GM12891 (cell line): ENCODE results near the gene SLC38A3. TPM values are rescaled to one million over a fixed set of nuclear protein-coding genes. Genes with fewer than 3 reads are reported as not detected.

Experiments
- DNase-seq: peaks from one replicate; pipeline ENCODE4 v3.0.0; 2011; ENCODE audit warnings: low spot score; ENCODE audit not compliant: insufficient read length
- FAIRE-seq: peaks from 2 replicates; lab custom pipeline; 2011; peaks lifted over from hg19 to GRCh38; lab: Jason Lieb, UNC
- PAX5 ChIP-seq: IDR thresholded peaks from 2 replicates; pipeline ENCODE4 v1.6.1; 2011; ENCODE audit warnings: low read length, moderate library complexity, mild to moderate bottlenecking; ENCODE audit not compliant: insufficient read depth, severe bottlenecking
- POLR2A ChIP-seq: IDR thresholded peaks from 2 replicates; pipeline ENCODE4 v1.6.1; 2011; ENCODE audit warnings: low read depth, low read length, control low read depth
- POLR2AphosphoS5 ChIP-seq: IDR thresholded peaks from 2 replicates; pipeline ENCODE4 v1.6.1; 2011; ENCODE audit warnings: low read depth, low read length, control low read depth
- POU2F2 ChIP-seq: IDR thresholded peaks from 2 replicates; pipeline ENCODE4 v1.6.1; 2011; ENCODE audit warnings: low read depth, mild to moderate bottlenecking, control low read depth, low read length, moderate library complexity
- SPI1 ChIP-seq: IDR thresholded peaks from 2 replicates; pipeline ENCODE4 v1.6.1; 2011; ENCODE audit warnings: low read depth, low read length, control low read depth
- TAF1 ChIP-seq: IDR thresholded peaks from 2 replicates; pipeline ENCODE4 v1.6.1; 2011; ENCODE audit warnings: low read depth, low read length, control low read depth
- polyA plus RNA-seq: library from polyadenylated mRNA; unstranded; fragments of >200 nt; gene quantifications from one replicate; pipeline ENCODE4 v1.2.1, GENCODE V29; 2012; ENCODE audit warnings: low read depth, missing spikeins, inconsistent platforms; ENCODE audit not compliant: missing spikeins

Gene SLC38A3
- not detected for polyA plus RNA-seq

DNA sequence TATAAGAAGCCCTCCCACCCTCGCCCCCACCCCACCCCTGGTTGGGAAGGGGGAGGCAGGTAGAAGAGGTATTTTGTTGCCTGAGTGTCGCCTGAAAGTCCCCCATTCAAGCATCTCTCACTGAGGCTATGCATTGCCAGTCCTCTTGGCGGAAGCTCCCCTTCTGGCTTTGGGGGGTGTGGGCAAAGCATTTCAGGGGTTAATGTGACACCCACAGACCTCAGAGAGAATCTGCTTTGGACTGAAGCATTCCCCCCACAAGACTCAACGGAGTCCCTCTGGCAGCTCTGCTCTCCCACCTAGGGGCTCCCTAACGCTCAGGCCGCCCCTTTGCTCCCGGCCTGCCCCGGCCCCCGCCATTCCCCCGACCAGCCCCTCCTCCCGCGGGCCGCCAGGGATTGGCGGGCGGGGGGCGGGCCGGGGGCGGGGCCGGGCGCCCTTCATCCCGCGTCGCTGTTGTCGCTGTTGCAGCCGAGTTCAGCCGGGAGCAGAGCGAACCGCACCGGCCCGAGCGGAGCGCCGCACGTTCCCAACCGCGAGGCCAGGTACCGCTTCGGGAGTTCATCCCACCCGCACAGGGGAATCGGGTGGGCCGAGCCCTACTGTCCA lies at the start of gene SLC38A3:
SLC38A3 (plus strand) TSS at position 468 of the 609 bp plus-strand sequence. CDS start 8,929 bp downstream, outside the sequence.
- FAIRE-seq (no peak), DNase-seq (no peak)
- no peak for TF ChIP-seq PAX5
- no peak for TF ChIP-seq POU2F2
- TF ChIP-seq POLR2AphosphoS5, result no peak
- no peak for TF ChIP-seq TAF1
- no peak for TF ChIP-seq SPI1
- no peak for TF ChIP-seq POLR2A

DNA sequence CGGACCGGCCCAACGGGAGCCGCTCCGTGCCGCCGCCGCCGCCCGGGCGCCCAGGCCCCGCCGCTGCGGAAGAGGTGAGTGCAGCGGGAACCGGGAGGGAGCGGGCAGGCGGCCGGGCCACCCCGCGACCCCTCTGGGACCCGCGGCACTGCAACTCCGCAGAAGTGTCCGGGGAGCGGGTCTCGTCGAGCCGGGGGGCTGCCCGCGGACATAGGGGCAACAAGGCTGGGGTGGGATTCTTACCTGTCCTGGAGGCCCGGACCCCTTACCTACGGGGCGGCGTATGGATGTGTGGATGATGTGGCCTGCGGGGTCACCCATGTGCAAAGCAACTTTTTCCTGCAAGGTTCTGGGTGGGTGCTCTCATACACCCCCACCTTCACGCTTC lies 49.6 kb upstream of the SLC38A3 start:
- TF ChIP-seq POU2F2 (no peak), TAF1 (no peak), POLR2A (no peak), PAX5 (no peak), POLR2AphosphoS5 (no peak), SPI1 (no peak)
- no peak for DNase-seq
- no peak for FAIRE-seq

- TF ChIP-seq PAX5 (no peak), POLR2A (no peak), SPI1 (no peak), TAF1 (no peak), POU2F2 (no peak), POLR2AphosphoS5 (no peak)
- DNase-seq (no peak), FAIRE-seq (no peak)
Measured at GRCh38 chr3:50155891-50156290, 49.2 kb upstream of the SLC38A3 start.

- DNase-seq (no peak), FAIRE-seq (no peak)
- TF ChIP-seq PAX5, result no peak
- TF ChIP-seq POLR2A, result no peak
- TF ChIP-seq POLR2AphosphoS5, result no peak
- TF ChIP-seq POU2F2, result no peak
- TF ChIP-seq SPI1, result no peak
- TF ChIP-seq TAF1, result no peak
Measured at GRCh38 chr3:50156549-50157493, 48.2 kb upstream of the SLC38A3 start.

DNA sequence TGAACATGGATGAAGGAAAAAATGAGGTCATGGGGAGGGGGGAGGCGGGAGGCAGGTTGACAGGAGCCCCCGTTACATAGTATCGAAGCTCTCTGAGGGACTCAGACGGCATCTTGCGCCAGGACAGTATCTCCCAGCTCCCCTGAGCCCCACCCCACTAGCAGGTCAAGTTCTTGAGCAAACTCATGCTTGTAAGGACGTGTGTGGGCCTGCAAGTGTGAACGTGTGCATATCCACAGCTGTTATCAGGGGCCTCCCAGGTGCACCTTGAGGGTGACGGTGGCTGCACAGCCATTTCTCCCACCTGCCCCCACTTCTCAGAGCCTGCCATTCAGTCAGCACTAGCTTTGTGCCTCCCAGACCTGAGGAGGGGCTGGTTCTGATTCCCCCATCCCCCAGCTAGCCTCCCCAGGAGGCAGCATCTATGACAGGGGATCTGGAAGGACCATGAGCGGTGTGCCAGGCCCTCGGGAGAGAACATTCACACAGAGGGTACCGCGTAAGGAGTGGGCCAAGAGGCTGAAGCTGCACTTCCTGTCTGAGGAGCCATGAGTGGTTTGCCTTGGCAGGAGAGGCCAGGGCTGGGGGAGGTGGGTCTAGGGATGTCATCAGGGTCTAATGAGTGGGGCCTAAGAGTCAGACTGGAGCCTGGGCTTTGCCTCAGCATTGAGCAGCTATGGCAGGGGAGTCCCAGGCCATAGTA lies 47.1 kb upstream of the SLC38A3 start:
- DNase-seq (no peak), FAIRE-seq (no peak)
- TF ChIP-seq POU2F2 (no peak), PAX5 (no peak), POLR2A (no peak), TAF1 (no peak), SPI1 (no peak), POLR2AphosphoS5 (no peak)

GRCh38 chr3:50158530-50159146 lies 46.4 kb upstream of the SLC38A3 start:
- no peak for DNase-seq
- TF ChIP-seq POLR2AphosphoS5 (no peak), PAX5 (no peak), SPI1 (no peak), TAF1 (no peak), POU2F2 (no peak)
- FAIRE-seq, result no peak

GRCh38 chr3:50160561-50160983 lies 44.5 kb upstream of the SLC38A3 start:
- DNase-seq, result no peak
- no peak for FAIRE-seq
- TF ChIP-seq POLR2A (no peak), TAF1 (no peak), POLR2AphosphoS5 (no peak), POU2F2 (no peak), SPI1 (no peak), PAX5 (no peak)

DNA sequence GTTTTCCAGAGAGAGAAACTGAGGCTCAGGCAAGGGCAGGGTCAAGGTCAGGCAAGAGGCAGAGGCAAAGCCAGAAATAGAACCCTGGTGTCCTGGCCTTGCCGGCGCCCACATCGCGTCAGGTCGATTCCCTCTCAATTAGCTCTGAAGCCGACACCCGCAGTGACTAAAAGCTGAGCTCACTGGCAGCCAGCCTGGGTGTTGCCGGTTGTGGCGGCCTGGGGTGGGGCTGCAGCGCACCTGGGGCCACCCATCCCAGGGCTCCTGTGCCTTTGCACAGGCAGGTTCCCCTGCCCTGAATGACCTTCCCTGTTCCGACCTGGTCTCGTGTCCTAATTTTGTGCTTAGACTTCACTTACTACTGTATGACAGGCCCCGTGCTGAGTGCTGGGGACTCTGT lies 43.8 kb upstream of the SLC38A3 start:
- no peak for TF ChIP-seq POLR2A
- no peak for TF ChIP-seq POU2F2
- DNase-seq (no peak), FAIRE-seq (no peak)
